ENCODE measurements around the gene SECISBP2.
A peak's percentile ranks its signal among the peaks of the same experiment; 100 is the strongest.
"Not testable (repeated sequence)": the region's sequence is repeated elsewhere in the genome, so short reads cannot be mapped to it uniquely, and the experiment has no call there.

SECISBP2 gene

DNA sequence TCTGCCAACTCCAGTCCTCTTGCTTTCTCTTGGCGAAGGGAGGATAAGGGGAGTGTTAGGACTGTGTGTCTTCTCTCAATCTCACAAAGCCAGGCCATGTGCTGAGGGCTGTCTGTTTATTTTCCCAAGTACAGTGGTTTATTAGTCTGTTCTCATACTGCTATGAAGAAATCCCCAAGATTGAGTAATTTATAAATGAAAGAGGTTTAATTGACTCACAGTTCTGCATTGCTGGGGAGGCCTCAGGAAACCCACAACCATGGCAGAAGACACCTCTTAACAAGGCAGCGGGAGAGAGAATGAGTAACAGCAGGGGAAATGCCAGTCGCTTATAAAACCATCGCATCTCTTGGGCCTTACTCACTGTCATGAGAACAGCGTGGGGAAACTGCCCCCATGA lies 43.5 kb upstream of the SECISBP2 start:
- CTCF ChIA-PET = interaction anchor here (0.7 kb wide), 1 partner anchor 1325 kb away, joined by 3 read pairs; no protein-coding TSS in a partner anchor
- TF ChIP-seq ZNF18 (tag by site-specific recombination; IDR thresholded peaks at IDR 0.05) = no peak
- no peak for TF ChIP-seq ZNF830 (tag by site-specific recombination; IDR thresholded peaks at IDR 0.05; ENCODE audit: low read depth)
- no peak for TF ChIP-seq ZNF677 (tag by site-specific recombination; IDR thresholded peaks at IDR 0.05)
- no peak for TF ChIP-seq ZNF776 (tag by site-specific recombination; IDR thresholded peaks at IDR 0.05; ENCODE audit: borderline replicate concordance)
- TF ChIP-seq ZNF280D (tag by site-specific recombination; IDR thresholded peaks at IDR 0.05) = no peak
- Histone ChIP-seq H3K27ac (ENCODE audit: extremely low read depth, low read depth, low read length) (no peak overlapping the region), H3K4me3 (ENCODE audit: low read depth, low read length) (no peak overlapping the region), H3K4me1 (ENCODE audit: control insufficient read depth, insufficient read depth, low read length) (no peaks in the 10 kb centered on the region), H3K9me3 (ENCODE audit: control insufficient read depth, insufficient read depth, low read depth, low read length) (no peaks in the 10 kb centered on the region), H3K36me3 (ENCODE audit: control insufficient read depth in 2 of 2, insufficient read depth in 1 of 2, low read length in 2 of 2) (no peaks in the 10 kb centered on the region)
- POLR2A ChIA-PET = no interaction called here

GRCh38 chr9:89276040-89276439 lies 42.3 kb upstream of the SECISBP2 start:
- CTCF ChIA-PET = interaction anchor here (0.7 kb wide), 1 partner anchor 702 kb away, joined by 4 read pairs; no protein-coding TSS in a partner anchor
- H3K4me3 ChIP-seq (ENCODE audit: low read depth, low read length); H3K4me1 ChIP-seq (ENCODE audit: control insufficient read depth, insufficient read depth, low read length); H3K36me3 ChIP-seq (ENCODE audit: control insufficient read depth in 2 of 2, insufficient read depth in 1 of 2, low read length in 2 of 2); H3K9me3 ChIP-seq (ENCODE audit: control insufficient read depth, insufficient read depth, low read depth, low read length); POLR2A ChIA-PET; H3K27ac ChIP-seq (ENCODE audit: extremely low read depth, low read depth, low read length): not testable (repeated sequence)
- peak; percentile 13; the same call in 1 of the 2 replicates for TF ChIP-seq ZNF585B (tag by site-specific recombination; IDR thresholded peaks at IDR 0.05)

GRCh38 chr9:89277043-89277442 lies 41.3 kb upstream of the SECISBP2 start:
- Histone ChIP-seq H3K4me1 (ENCODE audit: control insufficient read depth, insufficient read depth, low read length) (no peaks in the 10 kb centered on the region), H3K4me3 (ENCODE audit: low read depth, low read length) (no peak overlapping the region), H3K9me3 (ENCODE audit: control insufficient read depth, insufficient read depth, low read depth, low read length) (no peaks in the 10 kb centered on the region), H3K27ac (ENCODE audit: extremely low read depth, low read depth, low read length) (no peak overlapping the region), H3K36me3 (ENCODE audit: control insufficient read depth in 2 of 2, insufficient read depth in 1 of 2, low read length in 2 of 2) (no peaks in the 10 kb centered on the region)
- TF ChIP-seq PRDM1 (tag by site-specific recombination; IDR thresholded peaks at IDR 0.05) (no peak), ZNF747 (tag by site-specific recombination; IDR thresholded peaks at IDR 0.05) (no peak), ZNF530 (tag by site-specific recombination; IDR thresholded peaks at IDR 0.05; ENCODE audit: low read depth) (no peak), ZNF830 (tag by site-specific recombination; IDR thresholded peaks at IDR 0.05; ENCODE audit: low read depth) (no peak), ZNF610 (tag by site-specific recombination; IDR thresholded peaks at IDR 0.05; ENCODE audit: borderline replicate concordance) (no peak), ZEB2 (tag by site-specific recombination; IDR thresholded peaks at IDR 0.05) (no peak)
- ChIA-PET POLR2A (no interaction called here), CTCF (interaction anchor here (0.8 kb wide), 1 partner anchor 616 kb away, joined by 5 read pairs; no protein-coding TSS in a partner anchor)

- ChIA-PET CTCF (interaction anchor here (0.8 kb wide), 1 partner anchor 617 kb away, joined by 5 read pairs; no protein-coding TSS in a partner anchor), POLR2A (no interaction called here)
- Histone ChIP-seq H3K36me3 (ENCODE audit: control insufficient read depth in 2 of 2, insufficient read depth in 1 of 2, low read length in 2 of 2) (no peaks in the 10 kb centered on the region), H3K9me3 (ENCODE audit: control insufficient read depth, insufficient read depth, low read depth, low read length) (no peaks in the 10 kb centered on the region), H3K4me3 (ENCODE audit: low read depth, low read length) (no peak overlapping the region), H3K27ac (ENCODE audit: extremely low read depth, low read depth, low read length) (no peak overlapping the region), H3K4me1 (ENCODE audit: control insufficient read depth, insufficient read depth, low read length) (no peaks in the 10 kb centered on the region)
- TF ChIP-seq PRDM6 (tag by site-specific recombination; IDR thresholded peaks at IDR 0.05) (no peak), ZNF529 (tag by site-specific recombination; IDR thresholded peaks at IDR 0.05; ENCODE audit: insufficient replicate concordance) (no peak), ZNF37A (tag by site-specific recombination; IDR thresholded peaks at IDR 0.05) (no peak), ZNF433 (tag by site-specific recombination; IDR thresholded peaks at IDR 0.05; ENCODE audit: low read depth) (no peak), ZBTB21 (tag by site-specific recombination; IDR thresholded peaks at IDR 0.05) (no peak), ZNF169 (tag by site-specific recombination; IDR thresholded peaks at IDR 0.05) (no peak), SCRT2 (tag by site-specific recombination; IDR thresholded peaks at IDR 0.05) (no peak), ZNF623 (tag by site-specific recombination; IDR thresholded peaks at IDR 0.05) (no peak)
- TF ChIP-seq, protein P1, sequence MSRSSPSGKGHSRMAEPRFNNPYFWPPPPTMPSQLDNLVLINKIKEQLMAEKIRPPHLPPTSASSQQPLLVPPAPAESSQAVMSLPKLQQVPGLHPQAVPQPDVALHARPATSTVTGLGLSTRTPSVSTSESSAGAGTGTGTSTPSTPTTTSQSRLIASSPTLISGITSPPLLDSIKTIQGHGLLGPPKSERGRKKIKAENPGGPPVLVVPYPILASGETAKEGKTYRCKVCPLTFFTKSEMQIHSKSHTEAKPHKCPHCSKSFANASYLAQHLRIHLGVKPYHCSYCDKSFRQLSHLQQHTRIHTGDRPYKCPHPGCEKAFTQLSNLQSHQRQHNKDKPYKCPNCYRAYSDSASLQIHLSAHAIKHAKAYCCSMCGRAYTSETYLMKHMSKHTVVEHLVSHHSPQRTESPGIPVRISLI (tag by site-specific recombination; IDR thresholded peaks at IDR 0.05) = no peak
Observed at GRCh38 chr9:89277454-89277853, 40.8 kb upstream of the SECISBP2 start.
